ENCODE results near the gene SLC35F3.

GRCh38 chr1:233928123-233928522, 23.6 kb downstream of the SLC35F3 start:
- TF ChIP-seq POLR2AphosphoS5 (IDR thresholded peaks at IDR 0.05; ENCODE audit: low read depth, low read length), result no peak
- TF ChIP-seq POLR2A (IDR thresholded peaks at IDR 0.05; ENCODE audit: low read depth, low read length), result no peak
- TF ChIP-seq TAF1 (IDR thresholded peaks at IDR 0.05; ENCODE audit: borderline replicate concordance, low read depth, low read length), result no peak
